Frontal cortex (tissue), 4 donors: Measurements from ENCODE around the gene RB1. TPM values are rescaled to one million over a fixed set of nuclear protein-coding genes. Genes with fewer than 3 reads are reported as not detected.

Experiments
- DNase-seq, 2 donors: peaks; one replicate each; pipeline ENCODE4 v3.0.0; 2012; ENCODE audit warnings: low spot score in 2 of 2
- FAIRE-seq: peaks from 2 replicates; lab custom pipeline; 2012; peaks lifted over from hg19 to GRCh38; lab: Jason Lieb, UNC
- total RNA-seq: library from RNA; depleted of rRNA; stranded (reverse); fragments of >200 nt; gene quantifications from one replicate; pipeline ENCODE4 v1.2.3, GENCODE V29; 2014
- donor health status: control.
- donor health status: control.
- donor health status: control.

The RB1 gene
- total RNA-seq, 1 donor from 2014 or later: 35.9 TPM

DNA sequence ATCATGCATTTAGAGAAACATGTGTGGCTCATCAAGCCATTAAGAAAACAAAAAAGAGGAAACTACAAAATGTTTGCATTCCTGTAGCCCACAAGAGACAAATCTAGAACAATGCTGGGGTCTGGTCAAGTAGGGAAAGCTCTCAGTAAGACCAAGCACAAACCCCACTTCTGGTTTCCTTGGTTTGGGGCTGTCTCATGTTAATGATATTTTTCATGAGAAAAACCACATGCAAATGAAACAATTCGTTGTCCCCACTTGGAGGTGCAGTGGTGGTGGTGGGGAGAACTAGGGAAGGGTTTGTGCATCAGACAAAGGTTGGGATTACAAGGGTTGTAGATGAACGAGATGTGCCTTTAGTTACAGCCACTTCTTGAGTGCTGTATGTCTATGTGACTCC is 7.0 kb upstream of the RB1 start:
- DNase-seq: no peak
- no peak for FAIRE-seq

DNA sequence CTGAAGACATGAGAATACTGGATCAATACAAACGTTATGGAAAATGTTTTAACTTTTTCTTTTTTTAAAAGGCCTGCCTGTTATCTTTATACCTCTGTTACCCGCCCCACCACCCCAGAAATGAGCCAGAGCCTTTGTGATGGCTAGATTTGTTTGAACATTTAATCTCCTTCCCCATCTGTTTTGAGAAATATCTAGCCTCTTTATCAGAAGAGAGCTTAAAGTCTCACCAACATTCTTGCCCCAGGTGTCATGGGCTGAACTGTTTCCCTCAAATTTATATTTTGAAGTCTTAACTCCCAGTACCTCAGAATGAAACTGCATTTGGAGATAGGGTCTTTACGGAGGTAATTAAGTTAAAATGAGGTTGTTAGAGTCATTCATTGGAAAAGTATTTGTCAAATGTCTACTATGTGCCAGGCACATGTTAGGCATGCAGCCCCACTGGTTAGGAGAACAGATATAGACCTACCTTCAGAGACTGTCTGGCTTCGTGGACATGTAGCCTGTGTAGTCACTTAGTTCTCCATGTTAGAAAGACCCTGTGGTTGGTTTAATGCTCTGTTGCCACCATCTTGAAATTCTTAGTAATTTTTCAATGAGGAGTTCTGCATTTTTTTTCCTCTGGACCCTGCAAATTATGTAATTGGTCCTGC is 6.3 kb upstream of the RB1 start:
- no peak for FAIRE-seq
- no peak for DNase-seq

DNA sequence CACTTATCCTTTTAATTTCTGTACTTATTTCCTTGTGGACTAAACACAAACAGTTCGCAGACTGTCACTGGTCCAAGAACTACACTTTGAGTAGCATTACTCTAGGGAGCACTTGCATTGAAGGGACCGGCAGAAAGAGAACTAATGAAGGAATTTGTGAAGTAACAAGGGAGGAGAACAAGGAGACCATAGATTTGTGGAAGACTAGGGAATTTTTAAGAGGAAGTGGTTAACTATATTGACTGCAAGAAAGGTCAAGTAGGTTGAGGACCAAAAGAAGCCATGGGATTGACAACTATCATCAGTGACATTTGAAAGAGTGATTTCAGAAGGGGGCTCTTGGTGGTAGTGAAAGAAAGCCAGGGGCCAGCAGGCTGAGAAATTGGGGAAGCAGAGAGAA is 4.0 kb upstream of the RB1 start:
- no peak for FAIRE-seq
- no peak for DNase-seq

DNA sequence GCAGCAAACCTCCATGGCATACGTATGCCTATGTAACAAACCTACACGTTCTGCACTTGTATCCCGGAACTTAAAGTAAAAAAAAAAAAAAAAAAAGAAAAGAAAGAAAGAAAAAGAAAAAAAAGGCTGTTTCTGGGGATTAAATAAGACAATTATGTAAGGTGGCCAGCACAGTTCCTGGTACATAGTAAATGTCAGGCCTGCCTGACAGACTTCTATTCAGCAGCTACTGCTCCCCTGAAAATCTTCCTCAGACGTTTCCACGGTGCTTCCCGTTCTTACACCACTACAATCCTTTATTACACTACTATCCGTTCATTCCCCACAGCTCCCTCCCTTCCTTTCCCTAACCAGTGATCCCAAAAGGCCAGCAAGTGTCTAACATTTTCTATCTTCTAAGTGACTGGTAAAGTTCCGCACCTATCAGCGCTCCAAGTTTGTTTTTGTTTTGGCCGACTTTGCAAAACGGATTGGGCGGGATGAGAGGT is 636 bp upstream of the RB1 start:
- no peak for FAIRE-seq
- no peak for DNase-seq

DNA sequence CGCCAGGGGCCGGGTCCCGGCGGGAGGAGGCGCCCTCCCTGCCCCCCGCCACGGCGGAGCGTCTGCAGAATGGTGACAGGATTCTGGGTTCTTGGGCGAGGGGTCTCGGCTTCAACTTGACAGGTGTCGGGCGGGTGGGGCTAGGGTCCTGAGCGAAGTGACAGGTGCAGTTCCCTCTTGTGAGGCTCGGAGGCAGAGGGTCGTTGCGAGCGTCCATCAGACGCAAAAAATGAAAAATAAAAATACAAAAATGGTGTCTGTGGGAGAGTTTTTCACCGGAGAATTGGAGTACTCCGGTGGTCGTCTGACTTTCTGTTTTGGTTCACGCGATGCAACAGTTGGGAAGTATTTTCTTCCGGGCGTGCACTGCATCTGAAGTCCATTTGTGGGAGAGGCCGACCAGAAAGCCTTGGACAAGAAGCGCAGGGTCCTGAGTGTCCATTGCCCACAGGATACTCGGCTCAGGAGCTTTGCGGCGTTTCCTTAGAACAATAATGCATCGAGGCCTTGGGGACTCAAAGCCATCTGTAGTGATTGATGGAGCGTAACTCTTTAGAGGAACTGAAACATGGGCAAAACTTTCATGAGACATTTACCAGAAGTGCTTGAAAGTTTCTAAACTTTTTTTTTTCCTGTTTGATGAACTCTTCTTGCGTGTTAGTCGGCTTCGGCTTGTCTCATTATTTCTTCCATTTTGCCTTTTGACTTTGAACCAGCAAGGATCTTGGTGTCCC is 759 bp downstream of the RB1 start:
- FAIRE-seq: no peak
- DNase-seq: peak; percentile 36 to 56

DNA sequence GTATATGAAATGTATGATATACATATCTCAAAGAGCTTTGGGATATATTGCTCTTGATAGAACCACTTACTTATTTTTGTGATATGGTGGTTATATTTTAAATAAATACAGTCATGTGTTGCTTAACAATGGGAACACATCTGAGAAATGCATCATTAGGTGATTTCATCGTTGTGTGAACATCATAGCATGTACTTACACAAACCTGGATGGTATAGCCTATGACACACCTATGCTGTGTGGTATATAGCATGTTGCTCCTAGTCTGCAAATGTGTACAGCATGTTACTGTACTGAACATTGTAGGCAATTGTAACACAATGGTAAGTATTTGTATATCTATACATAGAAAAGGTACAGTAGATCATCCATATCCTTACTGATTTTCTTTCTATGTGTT is 7.7 kb downstream of the RB1 start:
- FAIRE-seq (no peak), DNase-seq (no peak)

DNA sequence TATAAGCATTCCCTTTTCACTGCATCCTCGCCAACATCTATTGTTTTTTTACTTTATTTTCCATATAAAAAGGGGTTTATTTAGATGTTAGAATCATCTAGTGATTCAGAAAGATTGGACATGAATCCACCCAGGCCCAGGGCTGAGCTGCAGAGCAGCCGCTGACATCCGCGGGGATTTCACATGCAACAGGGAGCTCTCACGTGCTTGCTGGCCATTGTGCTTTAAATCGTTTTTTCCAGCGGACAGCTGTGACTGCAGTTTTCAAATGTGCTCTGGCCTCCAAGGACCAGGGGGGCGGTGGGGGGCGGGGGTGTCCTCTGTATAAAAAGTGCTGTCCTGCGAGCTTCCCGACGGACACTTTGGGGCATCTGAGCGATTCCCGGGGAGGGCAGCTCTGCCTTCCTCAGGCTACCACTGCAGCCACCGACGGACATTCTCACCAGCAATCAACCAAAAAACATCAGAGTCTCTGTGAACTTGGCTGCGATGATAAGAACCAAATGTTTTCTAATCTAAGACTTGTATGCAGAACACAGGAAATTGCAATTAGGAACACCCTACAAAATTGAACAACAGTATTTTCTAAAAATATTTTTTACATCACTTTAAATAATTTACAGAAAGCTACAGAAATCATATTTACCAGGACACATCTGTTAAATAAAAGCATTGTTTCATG is 12.6 kb downstream of the RB1 start:
- no peak for DNase-seq
- no peak for FAIRE-seq

DNA sequence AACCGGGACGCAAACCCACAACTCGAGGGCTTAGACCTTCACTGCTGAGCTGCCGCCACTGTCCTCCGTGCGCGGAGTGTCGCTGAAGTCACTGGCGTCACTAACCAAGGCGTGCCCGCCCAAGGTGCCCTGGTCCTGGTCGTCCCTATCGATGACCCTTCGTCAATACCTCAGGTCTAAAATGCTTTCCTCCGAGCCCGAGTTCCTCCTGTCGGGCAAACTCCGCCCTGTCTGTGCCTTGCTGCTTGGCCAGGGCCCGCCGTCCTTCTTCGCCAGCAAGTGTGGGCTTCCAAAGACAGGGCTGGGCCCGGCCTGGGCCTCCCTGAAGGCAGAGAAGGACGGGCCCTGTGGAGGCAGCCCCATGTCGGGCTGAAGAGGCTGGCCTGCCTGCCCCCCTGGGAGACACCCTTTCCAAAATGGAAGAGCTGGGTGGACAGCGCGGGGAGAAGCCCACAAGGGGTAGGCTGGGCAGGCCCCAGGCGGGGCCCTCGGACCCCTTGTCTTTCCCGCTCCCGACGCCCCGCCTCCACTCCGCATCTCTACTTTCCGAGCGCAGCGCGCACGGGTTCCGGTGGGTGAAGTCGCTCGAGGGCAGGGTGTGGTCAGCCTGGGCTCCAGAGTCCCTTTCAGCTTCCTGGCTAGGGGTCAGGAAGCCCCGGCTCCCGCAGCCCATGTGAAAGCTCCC is 13.4 kb downstream of the RB1 start:
- no peak for DNase-seq

DNA sequence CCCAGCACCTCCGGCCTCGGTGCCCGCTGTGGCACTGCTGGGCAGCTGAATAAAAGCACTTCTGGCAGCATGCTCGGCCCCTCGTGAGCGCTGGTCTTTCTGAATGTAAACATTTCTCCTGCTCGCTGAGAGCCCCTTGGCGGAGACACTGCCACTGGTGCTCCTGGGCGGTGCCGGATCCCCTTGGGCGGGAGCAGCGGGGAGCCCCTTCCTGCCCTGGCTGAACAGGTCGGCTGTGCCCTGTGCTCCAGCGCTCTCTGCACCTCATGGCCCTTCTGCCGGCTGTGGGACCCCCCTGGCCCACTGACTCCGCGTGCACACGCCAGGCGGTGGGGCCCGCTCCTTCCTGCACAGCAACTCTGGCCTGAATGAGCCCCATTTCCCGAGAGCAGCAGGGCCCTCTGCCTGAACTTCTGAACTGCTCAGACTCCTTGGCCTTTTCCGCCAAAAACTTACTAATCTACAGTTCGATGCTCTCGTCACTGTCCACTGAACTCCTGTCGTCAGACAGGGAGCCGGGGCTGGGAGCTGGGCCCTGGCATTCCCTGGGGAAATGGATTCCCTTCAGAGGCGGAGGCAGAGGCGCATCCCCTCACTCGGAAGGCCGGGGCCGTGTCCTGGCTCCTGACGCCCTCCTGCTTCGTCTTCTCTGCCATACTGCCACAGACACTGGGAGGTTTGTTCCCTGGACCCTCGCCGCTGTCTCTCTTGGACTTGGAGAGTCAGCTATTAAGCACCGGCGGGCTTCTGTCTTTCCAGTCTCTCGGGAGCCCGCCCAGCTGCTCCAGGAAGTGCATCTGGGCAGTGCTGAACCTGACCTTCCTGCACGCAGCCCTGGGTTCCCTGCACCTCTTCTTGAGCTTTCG is 14.2 kb downstream of the RB1 start:
- FAIRE-seq (no peak), DNase-seq (no peak)

More for the DNA sequence above, 13.4 kb downstream of the RB1 start:
- no peak for FAIRE-seq

DNA sequence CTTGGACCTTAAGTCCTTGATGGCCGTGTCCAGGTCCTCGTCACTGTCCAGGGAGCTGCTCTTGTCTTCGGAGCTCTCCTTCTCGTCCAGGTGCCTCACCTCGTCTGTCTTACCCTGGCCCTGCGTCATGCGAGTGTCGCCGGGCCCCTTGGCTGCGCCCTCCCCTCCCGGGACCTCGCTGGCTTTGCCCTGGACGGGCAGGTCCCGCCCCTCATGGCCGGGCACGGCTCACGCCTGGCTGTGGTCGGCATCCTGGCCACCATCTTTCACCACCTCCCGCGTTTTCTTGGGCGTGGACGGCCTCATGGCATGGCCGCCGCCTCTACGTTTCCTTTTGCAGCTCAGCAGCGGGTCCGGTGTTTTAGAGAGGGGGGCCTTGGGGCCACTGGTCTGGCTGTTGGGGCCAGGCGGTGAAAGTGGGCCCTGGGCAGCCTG is 14.8 kb downstream of the RB1 start:
- no peak for FAIRE-seq

DNA sequence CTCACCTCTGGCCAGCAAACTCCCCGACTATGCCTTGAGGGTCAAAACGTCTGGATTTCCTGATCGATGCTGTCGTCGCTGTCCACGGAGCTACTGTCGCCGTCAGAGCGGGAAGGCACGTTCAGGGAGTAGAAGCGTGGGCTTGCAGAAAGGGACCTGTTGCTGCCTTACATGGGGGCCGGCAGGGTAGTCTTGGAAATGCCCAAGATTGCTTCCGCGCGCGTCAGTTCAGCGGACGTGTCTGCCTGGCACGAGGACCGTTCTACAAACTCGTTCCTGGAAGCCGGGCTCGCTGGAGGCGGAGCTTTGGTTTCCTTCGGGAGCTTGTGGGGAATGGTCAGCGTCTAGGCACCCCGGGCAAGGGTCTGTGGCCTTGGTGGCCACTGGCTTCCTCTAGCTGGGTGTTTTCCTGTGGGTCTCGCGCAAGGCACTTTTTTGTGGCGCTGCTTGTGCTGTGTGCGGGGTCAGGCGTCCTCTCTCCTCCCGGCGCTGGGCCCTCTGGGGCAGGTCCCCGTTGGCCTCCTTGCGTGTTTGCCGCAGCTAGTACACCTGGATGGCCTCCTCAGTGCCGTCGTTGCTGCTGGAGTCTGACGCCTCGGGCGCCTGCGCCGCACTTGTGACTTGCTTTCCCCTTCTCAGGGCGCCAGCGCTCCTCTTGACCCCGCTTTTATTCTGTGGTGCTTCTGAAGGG is 15.4 kb downstream of the RB1 start:
- DNase-seq (no peak), FAIRE-seq (no peak)

More for the DNA sequence above, 14.8 kb downstream of the RB1 start:
- no peak for DNase-seq

DNA sequence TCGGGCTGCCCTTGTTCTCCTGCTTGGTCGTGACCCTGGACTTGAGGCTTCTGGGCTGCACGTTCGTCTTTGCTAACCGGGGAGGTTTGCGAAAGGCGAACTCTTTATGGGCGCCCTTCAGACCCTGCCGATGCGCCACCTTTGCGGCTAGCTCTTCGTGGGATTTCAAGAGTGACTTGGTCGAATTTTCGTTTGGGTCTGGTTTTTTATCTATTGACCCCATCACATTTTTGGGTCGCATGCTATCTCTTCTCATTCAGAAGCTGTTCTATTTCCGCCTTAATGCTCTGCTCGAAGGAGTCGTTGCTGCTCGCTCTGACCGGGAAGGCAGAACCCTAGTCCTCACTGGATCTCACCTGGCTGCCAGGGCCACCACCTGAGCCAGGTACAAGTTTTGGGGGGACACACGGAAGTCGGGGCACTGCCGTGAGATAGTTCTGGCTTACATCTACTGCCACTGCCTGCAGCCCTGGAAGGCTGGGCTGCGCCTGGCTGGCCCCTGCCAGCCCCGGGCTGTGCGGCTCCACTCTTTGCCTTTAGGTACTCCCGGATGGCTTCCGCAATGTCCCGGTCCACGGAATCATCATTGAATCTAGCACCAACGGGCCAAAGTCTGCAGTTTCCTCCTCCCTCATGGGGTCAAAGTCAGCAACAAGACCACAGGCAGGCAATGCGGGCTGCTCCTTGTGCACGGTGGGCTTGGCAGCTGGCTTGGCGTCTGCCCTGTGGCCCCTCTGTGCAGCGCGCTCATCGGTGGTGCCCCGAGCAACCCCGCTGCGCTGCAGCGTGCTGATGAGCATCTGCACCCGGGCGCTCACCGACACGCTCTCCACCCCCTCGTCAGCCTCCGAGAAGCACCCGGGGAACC is 16.2 kb downstream of the RB1 start:
- DNase-seq (no peak), FAIRE-seq (no peak)

DNA sequence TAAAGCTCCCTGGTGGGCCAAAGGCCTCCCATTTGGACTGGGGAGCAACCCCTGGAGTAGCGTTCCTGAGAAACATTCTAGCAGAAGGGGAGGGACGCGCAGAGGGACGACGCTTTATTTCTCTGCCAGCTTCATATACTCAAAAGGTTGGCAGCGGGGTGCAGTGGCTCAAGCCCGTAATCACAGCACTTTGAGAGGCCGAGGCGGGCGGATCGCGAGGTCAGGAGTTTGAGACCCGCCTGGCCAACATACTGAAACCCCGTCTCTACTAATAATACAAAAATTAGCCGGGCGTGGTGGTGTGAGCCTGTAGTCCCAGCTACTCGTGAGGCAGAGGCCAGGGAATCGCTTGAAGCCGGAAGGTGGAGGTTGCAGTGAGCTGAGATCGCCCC is 16.8 kb downstream of the RB1 start:
- no peak for FAIRE-seq
- DNase-seq: no peak

DNA sequence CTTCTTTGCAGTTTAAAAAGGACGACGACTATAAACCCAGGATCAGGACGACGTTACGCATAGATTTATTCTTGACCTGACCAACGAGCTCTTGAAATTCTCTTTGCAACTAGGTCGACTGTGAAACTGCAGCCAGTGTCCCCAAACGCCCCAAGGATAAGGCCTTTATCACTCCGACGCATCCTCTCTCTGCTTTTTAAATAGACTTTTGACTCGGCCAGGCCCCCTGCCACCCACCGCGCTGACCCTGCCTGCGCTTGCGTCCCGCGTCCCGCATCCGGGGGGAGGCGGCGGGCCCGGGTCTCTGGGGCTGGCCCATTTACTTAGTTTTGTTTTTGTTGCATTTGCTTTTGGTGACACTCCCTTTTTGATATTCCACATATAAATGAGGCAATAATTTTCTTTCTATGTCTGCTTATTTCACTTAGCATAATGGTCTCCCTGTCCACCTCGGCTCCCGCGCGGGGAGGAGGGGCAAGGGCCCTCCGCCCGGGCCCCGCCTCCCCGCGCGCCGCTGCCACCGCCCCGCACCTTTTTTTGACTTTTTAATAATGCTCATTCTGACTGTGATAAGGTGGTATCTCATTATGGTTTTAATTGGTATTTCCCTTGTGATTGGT is 17.4 kb downstream of the RB1 start:
- FAIRE-seq: no peak
- DNase-seq: no peak

DNA sequence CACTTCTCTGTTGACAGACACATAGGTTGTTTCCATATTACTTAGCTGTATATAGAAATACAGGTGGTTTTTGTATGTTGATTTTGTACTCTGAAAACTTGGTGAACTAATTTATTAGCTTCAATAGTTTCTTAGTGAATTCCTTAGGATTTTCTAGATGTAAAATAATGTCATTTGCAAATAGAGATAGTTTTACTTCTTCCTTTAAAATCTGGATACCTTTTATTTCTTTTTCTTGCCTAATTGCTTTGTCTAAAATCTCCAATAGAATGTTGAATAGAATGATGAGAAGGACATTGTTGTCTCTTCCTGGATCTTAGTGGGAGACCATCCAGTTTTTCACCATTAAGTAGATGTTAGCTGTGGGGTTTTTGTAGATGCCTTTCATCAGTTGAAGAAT is 18.7 kb downstream of the RB1 start:
- no peak for DNase-seq
- FAIRE-seq: no peak

DNA sequence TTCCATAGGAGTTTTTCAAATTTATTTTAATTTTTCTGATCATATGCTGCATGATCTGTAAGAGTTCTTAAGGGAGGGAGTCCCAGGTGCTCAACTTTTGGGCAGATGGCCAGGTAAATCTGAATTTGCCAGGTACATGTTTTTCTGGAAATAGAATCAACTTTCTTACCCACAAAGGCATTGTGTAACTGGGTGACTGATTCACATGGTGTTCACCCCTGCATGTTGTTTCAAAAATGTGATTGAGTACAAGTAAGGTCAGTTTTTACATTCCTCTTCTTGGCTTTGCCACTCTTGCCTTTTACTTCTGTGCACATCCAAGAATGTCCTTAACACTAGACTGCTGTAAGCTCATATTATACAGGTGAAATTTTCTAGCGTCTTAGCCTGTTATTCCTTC is 30.4 kb downstream of the RB1 start:
- FAIRE-seq: no peak
- DNase-seq: no peak

DNA sequence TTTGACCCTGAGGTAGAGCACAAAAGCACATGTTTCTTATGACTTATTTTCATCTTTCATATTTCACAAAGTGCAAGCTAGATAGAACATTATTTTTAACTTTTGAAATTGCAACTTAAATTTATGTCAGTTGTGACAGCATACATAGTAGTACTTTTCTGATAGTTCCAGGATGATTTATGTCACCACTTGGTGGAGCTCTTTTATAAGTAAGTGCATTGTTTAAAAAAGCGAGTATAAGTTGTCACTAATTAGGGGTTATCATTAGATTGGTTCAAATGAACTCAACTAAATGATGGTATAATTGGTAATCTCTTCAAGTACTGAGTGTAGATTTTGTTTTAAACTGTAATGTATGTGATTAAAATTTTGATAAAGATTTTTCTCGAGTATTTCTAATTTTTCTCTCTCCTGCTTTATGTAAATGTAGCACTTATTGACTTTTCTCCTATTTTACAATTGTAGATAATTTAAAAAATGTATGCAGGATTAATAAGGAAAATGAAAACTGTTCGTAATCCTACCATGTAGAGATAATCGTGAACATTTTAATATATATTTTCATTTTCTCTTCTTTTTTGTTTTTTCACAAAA is 31.1 kb downstream of the RB1 start:
- FAIRE-seq (peak; percentile 96), DNase-seq (no peak)
